ENCODE measurements around the gene CDON.
"Not testable (repeated sequence)": the region's sequence is repeated elsewhere in the genome, so short reads cannot be mapped to it uniquely, and the experiment has no call there.

CDON gene

DNA sequence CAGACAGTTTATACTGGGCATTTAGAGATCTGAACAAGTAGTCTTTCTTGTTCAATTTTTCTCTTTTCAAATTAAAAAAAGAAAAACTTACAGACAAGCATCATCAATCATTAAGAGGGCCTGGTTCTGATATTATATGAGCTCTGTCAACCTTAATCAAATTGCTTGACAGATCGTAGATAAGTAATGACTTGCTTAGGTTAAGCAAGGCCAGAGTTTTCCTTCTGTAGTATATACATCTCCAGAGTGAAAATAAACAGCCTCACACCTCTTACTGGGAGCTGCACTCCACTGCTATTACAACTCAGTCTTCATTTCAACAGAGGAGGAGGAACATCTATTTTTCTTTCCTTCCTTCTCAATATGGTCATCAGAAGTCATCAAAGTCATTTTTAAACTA is 13.5 kb downstream of the CDON start:
- Mint-ChIP-seq H3K27me3 (peaks cover 11 to 30% of the 10 kb centered on the region in 2 donors), H3K4me1 (ENCODE audit: low read depth in 2 of 2) (no peaks in the 10 kb centered on the region), H3K36me3 (ENCODE audit: insufficient read depth) (no peaks in the 10 kb centered on the region), H3K9me3 (no peaks in the 10 kb centered on the region), H3K27ac (no peak overlapping the region), H3K4me3 (no peak overlapping the region)
- DNase-seq (no peak), ATAC-seq (replicated peaks) (no peak)

DNA sequence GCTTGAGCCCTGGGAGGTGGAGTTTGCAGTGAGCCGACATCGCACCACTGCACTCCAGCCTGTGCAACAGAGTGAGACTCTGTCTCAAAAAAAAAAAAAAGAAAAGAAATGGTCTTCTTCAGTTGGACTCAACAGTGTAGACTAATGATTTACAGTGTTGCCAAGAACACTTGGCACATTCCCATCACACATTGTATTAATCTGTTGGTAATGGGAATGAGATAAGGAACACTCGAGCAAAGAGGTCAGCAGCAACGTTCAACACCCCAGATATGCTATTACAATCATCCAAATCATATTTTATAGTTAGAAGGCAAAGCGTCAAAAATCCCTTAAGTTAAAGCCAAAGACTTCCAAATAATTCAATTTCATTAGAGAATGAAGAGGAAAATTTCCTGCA is 14.5 kb downstream of the CDON start:
- Mint-ChIP-seq H3K27me3 (peaks cover 11 to 30% of the 10 kb centered on the region in 2 donors), H3K27ac (no peak overlapping the region), H3K9me3 (no peaks in the 10 kb centered on the region), H3K4me1 (ENCODE audit: low read depth in 2 of 2) (no peaks in the 10 kb centered on the region), H3K4me3 (no peak overlapping the region), H3K36me3 (ENCODE audit: insufficient read depth) (no peaks in the 10 kb centered on the region)
- ATAC-seq (replicated peaks) (no peak), DNase-seq (no peak)

DNA sequence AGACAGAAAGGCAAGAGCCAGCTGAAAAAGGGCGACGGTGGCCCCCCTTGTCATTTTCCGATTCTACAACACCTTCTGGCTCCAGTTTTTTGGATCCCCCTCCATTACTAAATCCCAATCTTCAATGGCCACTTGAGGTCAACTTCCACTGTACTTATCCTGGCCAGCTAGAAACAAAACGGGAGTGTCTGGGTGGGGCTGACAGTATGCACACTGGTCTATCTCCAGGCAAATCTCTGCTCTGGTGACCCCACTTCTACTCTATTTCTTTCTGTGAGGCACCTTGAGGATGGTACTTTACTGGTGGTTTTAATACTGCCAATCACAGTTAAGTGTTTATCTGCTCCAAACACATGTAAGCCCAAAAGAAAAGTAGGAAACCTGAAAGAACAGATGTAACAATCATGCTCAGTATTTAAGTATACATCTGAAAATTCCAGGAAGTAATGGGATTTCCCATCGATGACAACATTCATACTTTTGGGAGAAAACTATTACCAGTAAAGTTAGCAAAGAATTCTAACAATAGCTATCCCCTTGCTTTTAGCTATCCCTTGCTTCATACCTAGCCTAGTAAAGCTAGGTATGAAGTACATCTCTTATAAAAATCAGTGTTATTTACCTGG is 16.0 kb downstream of the CDON start:
- Mint-ChIP-seq H3K4me3 (no peak overlapping the region), H3K27me3 (peaks cover 11 to 30% of the 10 kb centered on the region in 2 donors), H3K36me3 (ENCODE audit: insufficient read depth) (no peaks in the 10 kb centered on the region), H3K9me3 (no peaks in the 10 kb centered on the region), H3K4me1 (ENCODE audit: low read depth in 2 of 2) (no peaks in the 10 kb centered on the region), H3K27ac (no peak overlapping the region)
- ATAC-seq (replicated peaks) (no peak), DNase-seq (no peak)

DNA sequence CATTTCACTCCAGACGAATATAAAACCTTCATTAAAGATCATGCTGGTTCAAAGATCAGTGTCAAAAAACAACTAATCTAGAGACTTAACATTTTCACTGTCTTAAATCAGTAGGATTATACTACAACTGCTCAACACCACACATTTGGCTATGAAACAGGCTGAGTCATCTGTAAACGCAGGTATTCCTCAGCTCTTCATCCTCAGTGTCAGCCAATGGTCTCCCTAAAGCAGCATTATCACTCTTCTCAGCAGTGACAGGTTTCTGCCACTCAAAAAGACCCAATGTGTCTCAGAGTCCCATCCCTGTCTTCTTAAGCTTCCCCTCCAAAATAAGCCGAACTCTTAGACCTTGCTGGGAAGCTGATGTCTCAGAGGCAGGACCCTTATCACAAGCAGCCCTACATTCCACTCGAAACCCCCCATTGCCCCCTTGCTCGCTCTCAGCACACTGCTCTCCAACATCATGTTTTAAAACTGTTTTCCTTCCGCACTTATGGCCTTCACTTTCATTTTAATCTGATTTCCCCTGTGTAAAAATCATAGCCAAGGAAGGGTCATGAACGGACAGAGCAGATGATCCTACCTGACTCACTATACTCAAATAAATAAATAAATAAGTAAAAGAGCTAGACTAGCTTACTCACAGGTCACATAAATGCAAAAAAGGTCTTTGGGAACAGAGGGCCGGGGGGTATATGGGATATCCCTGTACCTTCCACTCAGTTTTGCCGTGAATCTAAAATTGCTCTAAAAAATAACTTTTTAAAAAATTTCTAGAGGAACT is 23.0 kb downstream of the CDON start:
- H3K9me3 Mint-ChIP-seq = no peaks in the 10 kb centered on the region
- no peak overlapping the region for H3K27ac Mint-ChIP-seq
- peaks cover 0 to 5% of the 10 kb centered on the region in 2 donors for H3K27me3 Mint-ChIP-seq
- DNase-seq (no peak), ATAC-seq (replicated peaks) (no peak)
- H3K4me1 Mint-ChIP-seq (ENCODE audit: low read depth in 2 of 2) = no peaks in the 10 kb centered on the region
- H3K36me3 Mint-ChIP-seq (ENCODE audit: insufficient read depth) = no peaks in the 10 kb centered on the region
- no peak overlapping the region for H3K4me3 Mint-ChIP-seq

DNA sequence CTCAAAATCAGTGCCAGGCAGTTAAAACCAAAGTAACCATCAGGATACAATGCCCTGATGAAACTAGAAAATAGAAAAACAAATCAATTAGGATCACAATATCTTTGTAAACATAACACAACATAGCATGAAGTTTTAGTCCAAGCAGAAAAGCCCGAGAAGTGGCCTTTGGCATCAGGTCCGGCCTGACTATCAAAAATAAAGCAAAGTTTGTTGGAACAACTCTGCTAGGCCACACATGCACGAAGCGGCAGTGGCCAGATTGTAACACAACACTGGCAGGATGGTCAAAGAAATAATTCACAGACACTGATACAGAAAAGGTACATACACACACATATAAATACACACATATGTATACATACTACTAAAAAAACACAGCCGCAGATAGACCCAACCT is 26.9 kb downstream of the CDON start:
- Mint-ChIP-seq H3K27me3 (peaks cover 19 to 29% of the 10 kb centered on the region in 2 donors), H3K4me1 (ENCODE audit: low read depth in 2 of 2) (no peaks in the 10 kb centered on the region), H3K36me3 (ENCODE audit: insufficient read depth) (no peaks in the 10 kb centered on the region), H3K27ac (no peak overlapping the region), H3K9me3 (no peaks in the 10 kb centered on the region), H3K4me3 (no peak overlapping the region)
- DNase-seq = no peak
- no peak for ATAC-seq (replicated peaks)

DNA sequence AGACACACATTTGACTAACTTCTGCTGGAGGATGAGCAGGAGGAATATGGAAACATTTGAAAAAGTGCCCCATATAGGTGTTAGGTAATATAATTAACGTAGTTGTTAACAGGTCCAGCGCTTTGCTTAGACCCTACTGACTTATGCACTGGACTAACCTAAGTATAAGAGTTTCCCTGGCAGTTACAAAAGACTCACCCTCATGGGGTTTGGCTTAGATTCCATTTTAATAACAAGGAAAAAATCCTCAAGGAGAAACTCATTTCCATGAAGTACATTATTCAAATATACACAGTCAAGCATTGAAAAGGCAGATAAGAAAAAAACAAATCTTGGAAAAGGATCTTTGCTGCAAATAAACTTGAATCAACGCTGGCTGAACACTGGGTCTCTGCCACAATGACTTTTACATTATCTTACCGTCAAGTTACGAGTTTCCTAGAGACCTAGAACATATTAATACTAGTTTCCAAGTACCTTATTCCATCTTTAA is 27.7 kb downstream of the CDON start:
- no peak overlapping the region for H3K27ac Mint-ChIP-seq
- ATAC-seq (replicated peaks) = no peak
- no peaks in the 10 kb centered on the region for H3K4me1 Mint-ChIP-seq (ENCODE audit: low read depth in 2 of 2)
- no peaks in the 10 kb centered on the region for H3K9me3 Mint-ChIP-seq
- DNase-seq = no peak
- H3K4me3 Mint-ChIP-seq = no peak overlapping the region
- peaks cover 24 to 30% of the 10 kb centered on the region in 2 donors for H3K27me3 Mint-ChIP-seq
- H3K36me3 Mint-ChIP-seq (ENCODE audit: insufficient read depth) = no peaks in the 10 kb centered on the region

DNA sequence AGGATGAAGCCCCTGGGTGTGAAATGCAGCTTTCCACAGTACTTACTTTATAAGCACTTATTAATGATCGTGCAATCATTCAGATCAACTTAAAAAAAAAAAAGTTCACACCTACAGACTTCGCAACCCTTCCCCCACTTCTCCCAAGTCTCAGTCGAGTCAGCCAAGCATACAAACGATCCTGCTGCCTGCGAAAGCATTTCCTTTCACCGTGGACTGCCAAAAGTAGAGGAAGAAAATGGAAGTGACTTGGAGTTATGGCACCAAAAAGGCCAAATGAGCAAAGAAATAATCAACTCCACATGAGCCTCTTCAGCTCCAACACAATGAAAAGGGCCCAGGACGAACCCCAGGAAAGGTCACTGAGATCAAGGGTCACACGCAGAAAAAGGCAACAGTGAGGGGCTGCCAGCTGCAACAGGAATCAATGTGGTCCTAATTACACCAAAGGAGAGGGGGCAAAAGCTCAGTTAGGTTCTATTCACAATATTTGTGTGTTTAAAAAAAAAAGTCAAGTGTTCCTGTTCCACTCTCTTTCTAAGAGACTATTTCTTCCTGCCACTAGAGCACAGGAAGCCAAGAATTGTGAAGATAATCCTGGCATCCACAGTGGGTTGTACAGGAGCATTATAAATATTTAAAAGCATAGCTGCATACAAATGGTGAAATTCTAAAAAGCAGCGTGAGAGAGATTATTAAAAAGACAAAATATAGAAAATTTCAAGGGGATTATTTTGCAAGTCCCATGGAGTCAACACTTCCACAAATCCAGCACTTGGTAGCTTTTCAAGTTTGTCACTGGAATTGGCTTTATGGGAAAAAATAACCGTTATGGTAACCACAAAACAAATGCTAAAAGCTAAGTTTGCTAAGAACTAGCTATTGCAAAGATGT is 28.4 kb downstream of the CDON start:
- Mint-ChIP-seq H3K27ac (no peak overlapping the region), H3K9me3 (no peaks in the 10 kb centered on the region), H3K4me3 (no peak overlapping the region), H3K4me1 (ENCODE audit: low read depth in 2 of 2) (no peaks in the 10 kb centered on the region), H3K36me3 (ENCODE audit: insufficient read depth) (no peaks in the 10 kb centered on the region), H3K27me3 (peaks cover 29 to 36% of the 10 kb centered on the region in 2 donors)
- no peak for DNase-seq
- no peak for ATAC-seq (replicated peaks)

DNA sequence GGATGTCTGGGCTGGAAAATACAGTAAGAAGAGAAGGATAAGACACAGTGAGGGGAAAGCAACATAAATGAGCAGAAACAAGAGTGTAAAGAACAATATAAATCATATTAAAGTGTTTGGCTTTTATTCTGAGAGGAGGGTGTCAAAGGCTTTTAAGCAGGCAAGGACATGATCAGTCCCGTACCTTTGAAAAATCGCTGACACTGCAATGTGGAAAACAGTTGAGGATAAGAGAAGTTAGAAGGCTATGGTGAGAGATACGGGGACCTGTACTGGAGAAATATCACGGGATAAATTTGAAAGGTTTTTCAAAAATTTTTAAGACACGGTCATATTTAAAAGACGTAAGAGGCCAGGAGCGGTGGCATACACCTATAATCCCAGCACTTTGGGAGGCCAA is 30.3 kb downstream of the CDON start:
- H3K9me3 Mint-ChIP-seq = no peaks in the 10 kb centered on the region

DNA sequence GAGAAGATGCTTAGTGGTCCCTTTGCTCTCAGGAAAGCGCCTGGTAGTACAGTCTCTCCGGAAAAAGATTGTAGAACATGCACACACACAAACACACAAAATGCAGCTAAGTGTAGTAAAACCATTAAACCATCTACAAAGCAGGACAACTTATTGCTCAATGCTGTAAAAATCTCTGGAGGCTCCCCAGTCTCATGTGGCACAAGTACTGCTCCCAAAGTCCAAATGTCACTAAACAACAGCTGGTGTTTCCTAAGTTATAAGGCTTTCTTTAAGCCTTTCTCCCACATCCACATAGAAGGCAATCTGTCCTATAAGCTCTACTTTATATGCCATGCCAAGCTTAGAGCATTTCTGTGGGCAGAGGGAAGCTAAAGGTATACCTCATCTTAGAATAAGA is 32.9 kb downstream of the CDON start:
- no peaks in the 10 kb centered on the region for H3K36me3 Mint-ChIP-seq (ENCODE audit: insufficient read depth)
- no peaks in the 10 kb centered on the region for H3K4me1 Mint-ChIP-seq (ENCODE audit: low read depth in 2 of 2)
- H3K9me3 Mint-ChIP-seq = no peaks in the 10 kb centered on the region
- H3K27me3 Mint-ChIP-seq = peaks cover 29 to 36% of the 10 kb centered on the region in 2 donors
- no peak for DNase-seq
- no peak overlapping the region for H3K4me3 Mint-ChIP-seq
- ATAC-seq (replicated peaks) = no peak
- no peak overlapping the region for H3K27ac Mint-ChIP-seq

More for the DNA sequence above, 30.3 kb downstream of the CDON start:
- Mint-ChIP-seq H3K27me3 (peaks cover 29 to 36% of the 10 kb centered on the region in 2 donors), H3K4me3 (no peak overlapping the region), H3K36me3 (ENCODE audit: insufficient read depth) (no peaks in the 10 kb centered on the region), H3K27ac (no peak overlapping the region), H3K4me1 (ENCODE audit: low read depth in 2 of 2) (no peaks in the 10 kb centered on the region)
- ATAC-seq (replicated peaks) = no peak
- no peak for DNase-seq

DNA sequence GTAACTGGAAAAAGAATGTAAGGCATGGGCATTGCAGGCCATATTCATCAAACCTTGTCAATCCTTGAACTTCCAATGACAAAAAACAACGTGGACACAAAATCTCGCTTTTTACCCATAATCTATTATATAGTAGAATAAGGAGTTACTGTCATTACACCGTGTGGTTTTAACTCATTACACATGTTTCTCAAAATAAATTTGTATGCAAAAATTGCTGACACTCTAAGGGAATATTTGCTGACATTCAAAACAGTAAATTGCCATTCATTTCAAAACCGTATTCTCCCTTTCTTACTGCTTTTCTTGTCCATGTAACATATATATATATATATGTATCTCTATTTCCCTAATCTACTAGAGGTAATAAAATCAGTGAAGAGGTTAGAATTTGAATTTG is 33.4 kb downstream of the CDON start:
- H3K27ac Mint-ChIP-seq = no peak overlapping the region
- ATAC-seq (replicated peaks) = no peak
- H3K9me3 Mint-ChIP-seq = no peaks in the 10 kb centered on the region
- no peak overlapping the region for H3K4me3 Mint-ChIP-seq
- H3K4me1 Mint-ChIP-seq (ENCODE audit: low read depth in 2 of 2) = no peaks in the 10 kb centered on the region
- no peaks in the 10 kb centered on the region for H3K36me3 Mint-ChIP-seq (ENCODE audit: insufficient read depth)
- peaks cover 27 to 34% of the 10 kb centered on the region in 2 donors for H3K27me3 Mint-ChIP-seq
- no peak for DNase-seq

DNA sequence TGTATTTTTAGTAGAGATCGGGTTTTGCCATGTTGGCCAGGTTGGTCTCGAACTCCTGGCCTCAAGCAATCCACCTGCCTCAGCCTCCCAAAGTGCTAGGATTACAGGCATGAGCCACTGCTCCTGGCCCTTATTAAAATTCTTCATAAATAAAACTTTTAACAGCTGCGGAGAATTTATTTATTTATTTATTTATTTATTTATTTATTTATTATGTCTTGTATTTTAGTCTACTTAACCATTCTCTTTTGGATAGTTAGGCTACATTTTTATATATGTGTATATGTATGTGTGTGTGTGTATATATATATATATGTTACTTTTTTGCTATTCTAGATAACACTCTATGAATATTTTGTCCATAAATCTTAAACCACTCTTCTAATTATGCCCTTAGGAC is 34.1 kb downstream of the CDON start:
- not testable (repeated sequence) for H3K4me1 Mint-ChIP-seq (ENCODE audit: low read depth in 2 of 2); H3K36me3 Mint-ChIP-seq (ENCODE audit: insufficient read depth); ATAC-seq (replicated peaks); H3K4me3 Mint-ChIP-seq; H3K9me3 Mint-ChIP-seq; H3K27ac Mint-ChIP-seq; DNase-seq
- peaks cover 21 to 27% of the 10 kb centered on the region in 2 donors for H3K27me3 Mint-ChIP-seq

DNA sequence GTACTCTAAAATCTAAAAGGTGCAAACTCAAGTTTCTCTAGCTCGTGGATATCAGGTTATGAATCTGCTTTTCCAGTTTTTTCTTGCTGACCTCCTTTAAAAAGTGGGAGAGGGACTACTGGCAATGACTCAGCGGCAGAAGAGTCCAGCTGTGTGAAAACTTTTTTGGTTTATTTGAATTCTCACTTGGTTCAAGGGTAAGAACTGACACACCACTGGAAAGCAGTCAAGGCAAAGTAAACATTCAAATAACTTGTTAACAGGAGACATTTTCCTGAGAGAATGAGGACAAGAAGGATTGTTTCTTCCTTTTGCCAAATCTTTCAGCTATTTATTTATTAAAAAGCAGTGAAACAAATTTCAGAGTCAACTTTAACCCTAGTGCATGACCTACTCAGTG is 36.1 kb downstream of the CDON start:
- DNase-seq (no peak), ATAC-seq (replicated peaks) (no peak)
- Mint-ChIP-seq H3K27me3 (peaks cover 11% of the 10 kb centered on the region in 2 donors), H3K36me3 (ENCODE audit: insufficient read depth) (no peaks in the 10 kb centered on the region), H3K4me1 (ENCODE audit: low read depth in 2 of 2) (no peaks in the 10 kb centered on the region), H3K27ac (no peak overlapping the region), H3K9me3 (no peaks in the 10 kb centered on the region), H3K4me3 (no peak overlapping the region)

DNA sequence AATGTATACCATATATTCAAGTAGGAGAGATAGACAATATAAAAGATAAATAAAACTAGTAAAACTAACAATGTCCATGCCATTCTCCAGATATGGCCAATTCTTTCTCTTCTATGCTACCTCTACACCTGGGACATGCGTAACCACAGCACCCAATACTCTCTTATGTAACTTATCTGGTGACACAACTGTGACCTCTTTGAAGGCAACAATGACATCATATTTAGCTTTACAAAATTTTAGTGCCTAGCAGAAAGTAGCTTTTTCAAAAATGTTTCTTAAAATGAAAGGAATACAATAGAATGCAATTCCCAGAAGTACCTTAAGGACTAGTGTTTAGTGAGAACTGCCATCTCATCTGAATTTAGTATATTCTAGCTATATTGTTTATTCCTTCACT is 36.8 kb downstream of the CDON start:
- ATAC-seq (replicated peaks) = no peak
- H3K27ac Mint-ChIP-seq = no peak overlapping the region

More for the DNA sequence above, 36.8 kb downstream of the CDON start:
- Mint-ChIP-seq H3K9me3 (no peaks in the 10 kb centered on the region), H3K27me3 (peaks cover 7 to 10% of the 10 kb centered on the region in 2 donors), H3K4me3 (no peak overlapping the region), H3K36me3 (ENCODE audit: insufficient read depth) (no peaks in the 10 kb centered on the region), H3K4me1 (ENCODE audit: low read depth in 2 of 2) (no peaks in the 10 kb centered on the region)
- DNase-seq = no peak
